DOHH2 (cell line): ENCODE data around the gene CHD5.

Source experiments
- EZH2phosphoT487 ChIP-seq: fragments of 200-600 bp; sonication (generic); IDR thresholded peaks from 2 replicates; pipeline ENCODE4 v1.6.1; 2017; ENCODE audit warnings: borderline replicate concordance, mild to moderate bottlenecking, antibody characterized with exemption, low read length, moderate library complexity, mixed read lengths
- TF ChIP-seq, protein P1 (sequence below): fragments of 200-600 bp; sonication (generic); IDR thresholded peaks from one replicate; pipeline ENCODE4 v1.5.1; 2014; ENCODE audit warnings: antibody characterized with exemption, mild to moderate bottlenecking, low read depth, low read length; ENCODE audit not compliant: poor library complexity, severe bottlenecking

DNA sequence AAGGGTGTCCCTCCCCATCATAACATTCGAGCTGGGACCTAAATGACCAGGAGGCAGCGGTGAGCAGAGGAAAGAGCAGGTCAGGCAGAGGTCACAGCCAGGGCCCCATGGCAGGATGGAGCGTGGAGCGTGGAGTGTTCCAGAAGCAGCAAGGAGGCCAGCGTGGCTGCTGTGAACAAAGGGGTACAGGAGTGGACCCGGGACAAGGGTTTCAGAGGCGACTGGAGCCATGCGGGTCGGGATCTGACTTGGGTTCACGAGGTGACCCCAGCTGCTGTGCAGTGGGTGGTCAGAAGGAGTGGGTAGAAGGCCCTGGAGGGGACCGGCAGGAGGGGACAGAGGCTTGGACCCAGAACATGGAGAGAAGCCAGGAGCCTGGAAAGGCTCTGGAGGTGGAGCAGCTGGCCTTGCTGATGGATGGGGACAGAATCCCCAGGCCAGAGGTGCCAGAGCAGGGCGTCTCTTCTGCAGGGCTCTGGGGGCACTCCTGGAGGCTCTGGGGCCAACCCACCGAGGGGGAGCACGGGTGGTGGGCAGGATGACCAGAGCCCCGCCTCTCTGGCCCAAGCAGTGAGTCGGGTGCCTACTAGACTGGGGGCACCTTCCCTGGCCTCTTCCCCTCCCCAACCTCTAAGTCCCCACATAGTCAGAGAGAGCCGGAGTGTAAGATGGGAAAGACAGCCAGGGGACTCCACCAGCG lies 2.3 kb downstream of the CHD5 start:
- TF ChIP-seq, protein P1, sequence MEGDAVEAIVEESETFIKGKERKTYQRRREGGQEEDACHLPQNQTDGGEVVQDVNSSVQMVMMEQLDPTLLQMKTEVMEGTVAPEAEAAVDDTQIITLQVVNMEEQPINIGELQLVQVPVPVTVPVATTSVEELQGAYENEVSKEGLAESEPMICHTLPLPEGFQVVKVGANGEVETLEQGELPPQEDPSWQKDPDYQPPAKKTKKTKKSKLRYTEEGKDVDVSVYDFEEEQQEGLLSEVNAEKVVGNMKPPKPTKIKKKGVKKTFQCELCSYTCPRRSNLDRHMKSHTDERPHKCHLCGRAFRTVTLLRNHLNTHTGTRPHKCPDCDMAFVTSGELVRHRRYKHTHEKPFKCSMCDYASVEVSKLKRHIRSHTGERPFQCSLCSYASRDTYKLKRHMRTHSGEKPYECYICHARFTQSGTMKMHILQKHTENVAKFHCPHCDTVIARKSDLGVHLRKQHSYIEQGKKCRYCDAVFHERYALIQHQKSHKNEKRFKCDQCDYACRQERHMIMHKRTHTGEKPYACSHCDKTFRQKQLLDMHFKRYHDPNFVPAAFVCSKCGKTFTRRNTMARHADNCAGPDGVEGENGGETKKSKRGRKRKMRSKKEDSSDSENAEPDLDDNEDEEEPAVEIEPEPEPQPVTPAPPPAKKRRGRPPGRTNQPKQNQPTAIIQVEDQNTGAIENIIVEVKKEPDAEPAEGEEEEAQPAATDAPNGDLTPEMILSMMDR: no peak
- no peak for TF ChIP-seq EZH2phosphoT487
